Activated CD8-positive, alpha-beta T cell treated with anti-CD3 and anti-CD28 coated beads for 36 hours (primary cell): ENCODE results near the gene TAS2R10. TPM values are rescaled to one million over a fixed set of nuclear protein-coding genes. Genes with fewer than 3 reads are reported as not detected.
A peak's percentile ranks its signal among the peaks of the same experiment; 100 is the strongest.

Experiments
- ATAC-seq: fragments of 200-7000 bp; cut with Tn5 transposase; one replicate; pipeline ENCODE4 v1.10.0; 2021; ENCODE audit warnings: mild to moderate bottlenecking, moderate library complexity
- CTCF ChIA-PET: fragments of 350-600 bp; sonication (Branson Sonifier 250); formaldehyde crosslinking; loops from one replicate; lab custom pipeline; 2021; ENCODE audit warnings: antibody characterized with exemption; lab: Charles Lee
- POLR2A ChIA-PET: fragments of 350-600 bp; sonication (Branson Sonifier 250); formaldehyde crosslinking; loops from one replicate; lab custom pipeline; 2021; ENCODE audit warnings: antibody characterized with exemption; lab: Charles Lee
- DNase-seq: peaks from one replicate; pipeline ENCODE4 v3.0.0-alpha.2; 2020
- H3K27ac Mint-ChIP-seq: one replicate; pipeline ENCODE4 v1.8.0; 2021; ENCODE audit warnings: mild to moderate bottlenecking, mixed read lengths
- H3K27me3 Mint-ChIP-seq: one replicate; pipeline ENCODE4 v1.8.0; 2021; ENCODE audit warnings: mixed read lengths
- H3K36me3 Mint-ChIP-seq: one replicate; pipeline ENCODE4 v1.8.0; 2021; ENCODE audit warnings: low read depth, mixed read lengths
- H3K4me1 Mint-ChIP-seq: one replicate; pipeline ENCODE4 v1.8.0; 2021; ENCODE audit warnings: low read depth, mixed read lengths
- H3K4me3 Mint-ChIP-seq: one replicate; pipeline ENCODE4 v1.8.0; 2021; ENCODE audit warnings: mild to moderate bottlenecking, moderate library complexity, mixed read lengths
- H3K9me3 Mint-ChIP-seq: one replicate; pipeline ENCODE4 v1.8.0; 2021; ENCODE audit warnings: mixed read lengths
- intact Hi-C: fragments of 100-400 bp; cut with micrococcal nuclease; formaldehyde crosslinking; loops from one replicate; pipeline ENCODE4 v1.10.0; 2022
- total RNA-seq, 2 experiments: library from RNA; stranded (reverse); gene quantifications; one replicate each; pipeline ENCODE4 v1.2.3, GENCODE V29; 2021
- TF ChIP-seq, protein P1 (sequence below): fragments of 200-600 bp; IDR thresholded peaks from one replicate; pipeline ENCODE4 v1.8.0; 2022; ENCODE audit warnings: antibody characterized with exemption, mild to moderate bottlenecking

TAS2R10 gene
- total RNA-seq, 2 experiments from 2014 or later: not detected

DNA sequence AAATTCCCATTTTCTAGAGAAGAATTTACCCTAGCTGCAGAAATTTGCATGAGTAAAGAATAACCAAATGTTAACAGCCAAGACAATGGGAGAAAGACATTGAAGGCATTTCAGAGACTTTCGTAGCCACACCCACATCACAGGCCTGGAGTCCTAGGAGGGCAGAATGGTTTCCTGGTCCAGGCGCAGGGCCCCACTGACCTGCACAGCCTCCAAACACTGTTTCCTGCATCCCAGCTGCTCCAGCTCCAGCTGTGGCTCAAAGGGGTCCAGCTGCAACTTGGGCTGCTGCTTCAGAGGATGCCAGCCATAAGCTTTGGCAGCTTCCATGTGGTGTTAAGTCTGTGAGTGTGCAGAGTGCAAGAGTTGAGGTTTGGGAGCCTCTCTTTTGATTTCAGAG is 29.6 kb upstream of the TAS2R10 start:
- CTCF ChIA-PET: no interaction called here

DNA sequence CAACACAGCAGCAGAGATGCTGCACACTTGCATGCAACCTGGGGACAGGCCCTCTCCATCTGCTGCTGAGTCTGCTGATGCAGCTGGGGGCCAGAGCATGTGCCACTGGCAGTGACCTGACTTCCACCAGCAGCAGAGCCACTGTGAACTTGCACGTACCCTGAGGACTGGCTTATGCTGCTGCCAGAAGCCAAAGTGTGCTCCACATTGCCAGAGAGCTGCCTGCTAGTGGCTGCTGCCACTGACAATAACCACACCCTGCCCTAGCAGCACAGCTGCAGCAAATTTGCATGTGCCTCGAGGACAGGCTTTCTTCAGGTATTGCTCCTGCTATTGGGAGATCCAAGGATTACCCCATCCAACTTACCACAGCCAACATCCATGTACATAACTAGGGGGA is 27.6 kb upstream of the TAS2R10 start:
- Mint-ChIP-seq H3K27me3 (no peaks in the 10 kb centered on the region), H3K4me1 (peaks cover 35% of the 10 kb centered on the region), H3K9me3 (peaks cover 25% of the 10 kb centered on the region), H3K4me3 (no peak overlapping the region), H3K27ac (no peak overlapping the region), H3K36me3 (peaks cover 34% of the 10 kb centered on the region)
- CTCF ChIA-PET: interaction anchor here (1.3 kb wide), 1 partner anchor 346 kb away, joined by 3 read pairs; no protein-coding TSS in a partner anchor
- ATAC-seq (no peak), DNase-seq (no peak)
- TF ChIP-seq, protein P1, sequence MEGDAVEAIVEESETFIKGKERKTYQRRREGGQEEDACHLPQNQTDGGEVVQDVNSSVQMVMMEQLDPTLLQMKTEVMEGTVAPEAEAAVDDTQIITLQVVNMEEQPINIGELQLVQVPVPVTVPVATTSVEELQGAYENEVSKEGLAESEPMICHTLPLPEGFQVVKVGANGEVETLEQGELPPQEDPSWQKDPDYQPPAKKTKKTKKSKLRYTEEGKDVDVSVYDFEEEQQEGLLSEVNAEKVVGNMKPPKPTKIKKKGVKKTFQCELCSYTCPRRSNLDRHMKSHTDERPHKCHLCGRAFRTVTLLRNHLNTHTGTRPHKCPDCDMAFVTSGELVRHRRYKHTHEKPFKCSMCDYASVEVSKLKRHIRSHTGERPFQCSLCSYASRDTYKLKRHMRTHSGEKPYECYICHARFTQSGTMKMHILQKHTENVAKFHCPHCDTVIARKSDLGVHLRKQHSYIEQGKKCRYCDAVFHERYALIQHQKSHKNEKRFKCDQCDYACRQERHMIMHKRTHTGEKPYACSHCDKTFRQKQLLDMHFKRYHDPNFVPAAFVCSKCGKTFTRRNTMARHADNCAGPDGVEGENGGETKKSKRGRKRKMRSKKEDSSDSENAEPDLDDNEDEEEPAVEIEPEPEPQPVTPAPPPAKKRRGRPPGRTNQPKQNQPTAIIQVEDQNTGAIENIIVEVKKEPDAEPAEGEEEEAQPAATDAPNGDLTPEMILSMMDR: no peak
- intact Hi-C loops: no loop called here
- POLR2A ChIA-PET: no interaction called here

More for the DNA sequence above, 29.6 kb upstream of the TAS2R10 start:
- POLR2A ChIA-PET: no interaction called here
- H3K27ac Mint-ChIP-seq: no peak overlapping the region
- no peak overlapping the region for H3K4me3 Mint-ChIP-seq
- peaks cover 45% of the 10 kb centered on the region for H3K36me3 Mint-ChIP-seq
- no peaks in the 10 kb centered on the region for H3K27me3 Mint-ChIP-seq
- peaks cover 28% of the 10 kb centered on the region for H3K9me3 Mint-ChIP-seq
- no peak for DNase-seq
- peaks cover 21% of the 10 kb centered on the region for H3K4me1 Mint-ChIP-seq
- TF ChIP-seq, protein P1: no peak
- intact Hi-C loops: no loop called here
- no peak for ATAC-seq

DNA sequence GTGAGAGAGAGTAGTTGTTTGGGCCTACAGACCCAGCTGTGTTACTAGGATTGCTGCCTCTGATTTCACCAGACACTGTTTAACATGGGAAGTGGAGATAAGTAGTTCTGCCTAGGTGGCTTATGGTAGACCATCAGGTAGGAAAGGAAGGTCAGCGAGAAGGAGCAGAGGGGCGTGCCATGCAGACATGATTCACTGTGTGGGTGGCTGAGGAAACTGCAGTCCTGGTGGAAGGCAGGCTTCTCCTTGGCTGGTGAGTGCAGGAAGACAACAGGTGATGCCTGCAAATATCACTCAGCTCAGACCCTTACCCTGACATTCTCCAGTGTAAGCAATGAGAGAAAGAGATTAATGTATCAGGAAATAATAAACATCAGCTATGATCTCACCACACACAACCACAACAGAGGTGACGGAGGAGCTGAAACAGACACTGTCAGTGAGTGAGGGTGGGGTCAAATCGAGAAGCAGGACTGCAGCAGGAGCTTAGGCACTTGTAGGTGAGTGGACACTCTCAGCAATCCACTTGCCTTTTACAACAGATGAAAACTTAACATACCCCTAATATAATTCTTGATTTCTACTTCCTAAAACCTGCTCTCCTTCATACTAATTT is 25.2 kb upstream of the TAS2R10 start:
- TF ChIP-seq, protein P1: no peak
- intact Hi-C loops: no loop called here
- ATAC-seq (peak; percentile 27), DNase-seq (no peak)
- no peak overlapping the region for H3K27ac Mint-ChIP-seq
- H3K27me3 Mint-ChIP-seq: no peaks in the 10 kb centered on the region
- peaks cover 35% of the 10 kb centered on the region for H3K4me1 Mint-ChIP-seq
- peaks cover 21% of the 10 kb centered on the region for H3K36me3 Mint-ChIP-seq
- H3K9me3 Mint-ChIP-seq: peaks cover 6% of the 10 kb centered on the region
- no peak overlapping the region for H3K4me3 Mint-ChIP-seq
- CTCF ChIA-PET: interaction anchor here (1.5 kb wide), 1 partner anchor 11 kb away, joined by 3 read pairs; no protein-coding TSS in a partner anchor
- POLR2A ChIA-PET: interaction anchor here (1.3 kb wide), 1 partner anchor 8 kb away, joined by 3 read pairs; no protein-coding TSS in a partner anchor

DNA sequence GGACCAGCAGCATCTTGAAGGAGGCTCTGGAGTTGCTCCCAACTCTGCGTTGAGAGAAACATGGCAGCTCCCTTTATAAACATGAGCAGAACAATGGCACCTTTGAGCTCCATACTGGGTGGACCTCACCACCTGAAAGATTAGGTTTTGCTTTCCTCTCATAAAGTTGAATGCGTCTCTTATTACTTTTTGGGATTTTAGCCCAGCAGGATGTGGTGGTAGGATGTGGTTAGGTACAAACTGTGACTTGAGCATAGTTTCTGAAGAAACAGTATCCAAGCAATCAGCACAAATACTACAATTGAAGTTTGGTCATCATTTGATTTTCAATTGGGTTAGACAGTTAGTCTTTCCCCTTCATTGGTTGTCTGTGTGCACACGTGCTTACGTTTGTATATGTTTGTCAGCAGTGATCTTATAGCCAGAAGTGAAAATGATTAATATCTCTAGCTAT is 23.3 kb upstream of the TAS2R10 start, which contains the start of gene PRR4:
Gene PRR4 (minus strand): TSS at position 51 of the 454 bp plus-strand sequence. CDS start 38 bp downstream, at position 13.
- Mint-ChIP-seq H3K27me3 (no peaks in the 10 kb centered on the region), H3K4me1 (peaks cover 35% of the 10 kb centered on the region), H3K27ac (no peak within 1 kb of the TSS), H3K9me3 (no peaks in the 10 kb centered on the region), H3K36me3 (peaks cover 11% of the 10 kb centered on the region), H3K4me3 (no peak within 1 kb of the TSS)
- ATAC-seq (peak; percentile 68), DNase-seq (peak; percentile 52)
- ChIA-PET POLR2A (no interaction called here), CTCF (interaction anchor here (1.0 kb wide), 1 partner anchor 99 kb away, joined by 4 read pairs; no protein-coding TSS in a partner anchor)
- intact Hi-C loops: no loop called here
- TF ChIP-seq, protein P1: no peak

DNA sequence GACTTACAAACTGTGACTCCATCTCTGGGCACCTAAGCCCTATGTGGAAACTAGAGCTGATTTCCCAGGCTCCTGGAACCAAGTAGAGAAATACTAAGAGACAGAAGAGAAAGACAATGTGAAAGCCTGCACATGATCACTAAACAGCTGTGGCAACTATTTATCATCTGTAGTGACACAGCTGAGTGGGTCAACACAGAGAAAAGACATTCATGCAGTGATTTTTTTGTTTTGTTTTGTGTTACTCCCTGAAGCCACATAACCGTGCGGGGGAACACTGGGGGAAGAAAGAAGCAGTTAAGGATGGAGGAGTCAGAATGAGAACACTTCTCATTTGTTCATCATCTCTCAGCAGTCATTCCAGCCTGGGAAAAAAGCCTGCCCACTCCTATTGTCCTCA is 21.6 kb upstream of the TAS2R10 start:
- ChIA-PET POLR2A (no interaction called here), CTCF (no interaction called here)
- DNase-seq: no peak
- H3K36me3 Mint-ChIP-seq: peaks cover 13% of the 10 kb centered on the region
- peaks cover 32% of the 10 kb centered on the region for H3K4me1 Mint-ChIP-seq
- no peak overlapping the region for H3K27ac Mint-ChIP-seq
- H3K4me3 Mint-ChIP-seq: no peak overlapping the region
- H3K27me3 Mint-ChIP-seq: no peaks in the 10 kb centered on the region
- H3K9me3 Mint-ChIP-seq: no peaks in the 10 kb centered on the region
- TF ChIP-seq, protein P1: no peak
- intact Hi-C loops: no loop called here
- no peak for ATAC-seq
